Right lobe of liver (tissue), 6 donors: ENCODE data around the gene TNS3. TPM values are rescaled to one million over a fixed set of nuclear protein-coding genes. Genes with fewer than 3 reads are reported as not detected.

Source experiments
- ATAC-seq, 4 donors: fragments of 200-7000 bp; cut with Tn5 transposase; one replicate each; pipeline ENCODE4 v1.9.1; 2020; ENCODE audit warnings: mild to moderate bottlenecking in 4 of 4, moderate library complexity in 4 of 4
- DNase-seq, 3 donors: peaks; one replicate each; pipeline ENCODE4 v3.0.0-alpha.2; 2020
- H3K27ac ChIP-seq, 3 donors: fragments of 200-600 bp; one replicate each; pipeline ENCODE4 v1.8.0; 2022
- H3K27me3 ChIP-seq, 2 donors: fragments of 200-600 bp; one replicate each; pipeline ENCODE4 v1.8.0; 2022
- H3K36me3 ChIP-seq, 4 donors: fragments of 200-600 bp; sonication (generic) in 1 of 4; one replicate each; pipeline versions ENCODE4 v1.5.1 to v1.8.0; 2017 to 2022; ENCODE audit warnings: control low read depth in 1 of 4
- H3K4me1 ChIP-seq, 4 donors: fragments of 200-600 bp; sonication (generic) in 1 of 4; one replicate each; pipeline versions ENCODE4 v1.5.1 to v1.8.0; 2017 to 2022; ENCODE audit warnings: control low read depth in 1 of 4
- H3K4me3 ChIP-seq, 3 donors: fragments of 200-600 bp; one replicate each; pipeline ENCODE4 v1.8.0; 2022
- H3K9me3 ChIP-seq, 4 donors: fragments of 200-600 bp; sonication (generic) in 1 of 4; one replicate each; pipeline versions ENCODE4 v1.5.1 to v1.8.0; 2017 to 2022; ENCODE audit warnings: control low read depth in 1 of 4
- CTCF ChIP-seq, 4 donors: fragments of 200-600 bp in 3 of 4; fragments of 450-650 bp in 1 of 4; IDR thresholded peaks; one replicate each; pipeline versions ENCODE4 v1.5.1 to v1.8.0; 2016 to 2022; ENCODE audit warnings: antibody characterized with exemption in 4 of 4, mild to moderate bottlenecking in 2 of 4
- POLR2A ChIP-seq: fragments of 450-650 bp; IDR thresholded peaks from one replicate; pipeline ENCODE4 v1.6.1; 2017; ENCODE audit warnings: antibody characterized with exemption, mild to moderate bottlenecking
- WGBS: methylation state at CpG from one replicate; pipeline ENCODE4 v1.1.6; 2018; ENCODE audit warnings: low coverage, low lambda C conversion rate; ENCODE audit not compliant: insufficient coverage; ENCODE audit errors: missing lambda C conversion rate; 5-methylcytosine and 5-hydroxymethylcytosine counted together
- intact Hi-C, 2 donors: fragments of 100-400 bp; cut with DNase I; formaldehyde crosslinking; loops; one replicate each; pipeline versions ENCODE4 v1.11.2 to v1.14.1; 2022
- total RNA-seq, 6 experiments: library from RNA; depleted of rRNA in 2 of 6; stranded (reverse); fragments of >200 nt in 2 of 6; fragmentation: NEBNext Ultra II Directional in 3 of 6; extraction: Animal tissue kit (Norgen Biotek cat#: 25700) in 3 of 6; gene quantifications; one replicate each; pipeline versions ENCODE4 v1.1.0 to v1.2.4, GENCODE V29; 2016 to 2023
- donor health status: DM: no; HTN: yes; CAD: no.
- donor health status: DM: no; HTN: no; CAD: no.
- donor health status: DM: no; HTN: no; CAD: no.
- donor health status: DM: no; HTN: yes; CAD: no.
- donor health status: DM: no; HTN: yes; CAD: no.

TNS3 gene
- total RNA-seq, 6 experiments from 2014 or later, result 51.2 to 95.0 (median 58.4) TPM

DNA sequence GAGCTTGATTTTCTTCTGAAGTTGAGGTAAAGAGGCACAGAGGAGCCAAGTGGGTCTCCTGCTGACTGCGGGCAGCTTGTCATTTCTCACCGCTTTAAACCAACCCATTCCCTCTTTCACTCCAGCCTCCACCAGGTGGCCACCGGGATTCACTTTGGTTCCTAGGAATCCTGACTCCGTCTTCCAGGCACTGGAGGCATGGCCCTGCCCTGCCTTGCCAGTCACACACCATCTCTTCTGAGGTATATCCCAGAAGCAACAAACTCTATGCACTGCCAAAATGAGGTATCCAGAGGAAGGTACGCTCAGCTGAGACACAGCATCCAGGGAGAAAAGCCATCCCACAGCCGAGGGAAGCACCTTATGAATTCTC lies 280.8 kb downstream of the TNS3 start:
- H3K9me3 ChIP-seq, result no peaks in the 10 kb centered on the region
- intact Hi-C loops, result no loop called here
- ATAC-seq (no peak), DNase-seq (no peak)
- H3K4me1 ChIP-seq, result no peaks in the 10 kb centered on the region
- WGBS, result 91% methylated on average over 6 of the region's 6 CpGs
- TF ChIP-seq CTCF (IDR thresholded peaks at IDR 0.05) (no peak), POLR2A (no peak)
- H3K4me3 ChIP-seq, result no peak overlapping the region
- no peak overlapping the region for H3K27ac ChIP-seq
- H3K36me3 ChIP-seq, result peaks cover 0 to 66% (median 27%) of the 10 kb centered on the region in 4 donors
- H3K27me3 ChIP-seq, result no peaks in the 10 kb centered on the region

GRCh38 chr7:47300472-47301104 lies 281.3 kb downstream of the TNS3 start:
- DNase-seq, result no peak
- WGBS, result 82% methylated on average over 5 of the region's 11 CpGs
- Histone ChIP-seq H3K27ac (no peak overlapping the region), H3K9me3 (no peaks in the 10 kb centered on the region), H3K4me3 (no peak overlapping the region), H3K27me3 (no peaks in the 10 kb centered on the region), H3K36me3 (peaks cover 0 to 70% (median 30%) of the 10 kb centered on the region in 4 donors), H3K4me1 (no peaks in the 10 kb centered on the region)
- no peak for ATAC-seq
- TF ChIP-seq CTCF (IDR thresholded peaks at IDR 0.05), result no peak
- no peak for TF ChIP-seq POLR2A
- intact Hi-C loops, result no loop called here

DNA sequence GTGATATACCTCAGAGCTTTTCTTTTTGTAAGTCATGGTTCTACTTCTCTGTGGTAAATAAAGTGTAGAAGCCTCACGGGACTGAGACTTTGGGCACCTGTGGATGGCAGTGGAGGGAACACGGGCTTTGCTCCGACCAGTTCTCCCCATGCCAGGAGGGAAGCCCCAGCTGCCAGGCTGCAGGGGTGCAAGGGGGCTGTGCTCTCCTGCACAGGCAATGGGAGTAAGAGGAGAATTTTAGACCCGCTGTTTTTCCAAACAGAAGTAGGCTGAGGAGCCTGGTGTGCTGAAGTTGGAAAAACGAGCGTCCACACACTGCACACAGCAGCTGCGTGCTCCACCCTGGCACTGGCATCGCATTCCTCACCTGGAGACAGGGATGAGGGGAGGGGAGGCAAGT lies 282.4 kb downstream of the TNS3 start:
- H3K27ac ChIP-seq, result no peak overlapping the region
- intact Hi-C loops, result no loop called here
- H3K27me3 ChIP-seq, result no peaks in the 10 kb centered on the region
- no peak overlapping the region for H3K4me3 ChIP-seq
- no peak for DNase-seq
- peaks cover 0 to 67% (median 35%) of the 10 kb centered on the region in 4 donors for H3K36me3 ChIP-seq
- TF ChIP-seq POLR2A (no peak), CTCF (IDR thresholded peaks at IDR 0.05) (no peak)
- no peaks in the 10 kb centered on the region for H3K9me3 ChIP-seq
- no peak for ATAC-seq
- no CpG with 5 or more reads among the region's 8 CpGs for WGBS
- H3K4me1 ChIP-seq, result no peaks in the 10 kb centered on the region

GRCh38 chr7:47298636-47299035 lies 283.3 kb downstream of the TNS3 start:
- Histone ChIP-seq H3K4me1 (no peaks in the 10 kb centered on the region), H3K27ac (no peak overlapping the region), H3K36me3 (peaks cover 0 to 65% (median 35%) of the 10 kb centered on the region in 4 donors), H3K9me3 (no peaks in the 10 kb centered on the region), H3K27me3 (no peaks in the 10 kb centered on the region), H3K4me3 (no peak overlapping the region)
- 80% methylated on average over 2 of the region's 12 CpGs for WGBS
- TF ChIP-seq CTCF (IDR thresholded peaks at IDR 0.05) (no peak), POLR2A (no peak)
- intact Hi-C loops, result no loop called here
- ATAC-seq (no peak), DNase-seq (no peak)

GRCh38 chr7:47297120-47297519 lies 284.8 kb downstream of the TNS3 start:
- DNase-seq (no peak), ATAC-seq (no peak)
- intact Hi-C loops, result no loop called here
- peaks cover 0 to 65% (median 31%) of the 10 kb centered on the region in 4 donors for H3K36me3 ChIP-seq
- WGBS, result 96% methylated on average over 4 of the region's 8 CpGs
- H3K27ac ChIP-seq, result no peak overlapping the region
- H3K4me3 ChIP-seq, result no peak overlapping the region
- H3K4me1 ChIP-seq, result no peaks in the 10 kb centered on the region
- no peaks in the 10 kb centered on the region for H3K27me3 ChIP-seq
- no peaks in the 10 kb centered on the region for H3K9me3 ChIP-seq
- TF ChIP-seq CTCF (IDR thresholded peaks at IDR 0.05), result no peak
- no peak for TF ChIP-seq POLR2A
